H1 (cell line): ENCODE measurements around the gene TMPRSS3. TPM values are rescaled to one million over a fixed set of nuclear protein-coding genes. Genes with fewer than 3 reads are reported as not detected.

Experiments used
- CTCF ChIA-PET: fragments of 300-600 bp; sonication (Branson Sonifier 250); formaldehyde crosslinking; loops from one replicate; lab custom pipeline; 2021; ENCODE audit not compliant: partially characterized antibody; lab: Charles Lee
- POLR2A ChIA-PET: fragments of 300-600 bp; sonication (Branson Sonifier 250); formaldehyde crosslinking; loops from one replicate; lab custom pipeline; 2021; ENCODE audit warnings: inconsistent platforms; ENCODE audit not compliant: partially characterized antibody; lab: Charles Lee
- DNase-seq, 2 experiments: peaks; one replicate each; pipeline versions ENCODE4 v3.0.0 to v3.0.0-alpha.2; 2010 to 2022; ENCODE audit warnings: low spot score in 2 of 2, low read depth in 1 of 2, mixed read lengths in 1 of 2
- FAIRE-seq: peaks from 2 replicates; lab custom pipeline; 2011; peaks lifted over from hg19 to GRCh38; lab: Jason Lieb, UNC
- H2AFZ ChIP-seq: 2 replicates; pipeline ENCODE4 v1.8.1; 2012; ENCODE audit warnings: low read length, inconsistent platforms
- H2AK5ac ChIP-seq: 2 replicates; pipeline ENCODE4 v1.6.1; 2013; ENCODE audit warnings: low read depth, low read length
- H2BK120ac ChIP-seq: replicated peaks from 2 replicates; pipeline ENCODE3; 2013; ENCODE audit warnings: low read depth, low read length, inconsistent platforms
- H2BK12ac ChIP-seq: 2 replicates; pipeline ENCODE4 v1.6.1; 2013; ENCODE audit warnings: low read depth, low read length
- H2BK15ac ChIP-seq: 2 replicates; pipeline ENCODE4 v1.6.1; 2013; ENCODE audit warnings: low read length
- H2BK20ac ChIP-seq: 2 replicates; pipeline ENCODE4 v1.6.1; 2013; ENCODE audit warnings: low read length
- H2BK5ac ChIP-seq: 2 replicates; pipeline ENCODE4 v1.6.1; 2013; ENCODE audit warnings: low read depth, low read length
- H3K14ac ChIP-seq: 2 replicates; pipeline ENCODE4 v1.6.1; 2013; ENCODE audit warnings: inconsistent platforms; ENCODE audit not compliant: insufficient read length
- H3K18ac ChIP-seq: 2 replicates; pipeline ENCODE4 v1.6.1; 2013; ENCODE audit warnings: low read length; ENCODE audit errors: extremely low read depth
- H3K23ac ChIP-seq: 2 replicates; pipeline ENCODE4 v1.6.1; 2013; ENCODE audit warnings: inconsistent platforms; ENCODE audit not compliant: insufficient read length
- H3K23me2 ChIP-seq: 2 replicates; pipeline ENCODE4 v1.6.1; 2013; ENCODE audit warnings: low read depth, low read length
- H3K27ac ChIP-seq: 2 replicates; pipeline ENCODE4 v1.6.1; 2011; ENCODE audit warnings: low read depth, low read length, inconsistent platforms
- H3K27me3 ChIP-seq, 4 experiments: replicated peaks in 1 of 4; 1 replicate in 1 of 4; 2 replicates in 3 of 4; pipeline versions ENCODE4 v1.6.1 to v1.8.1; 2011 to 2013; ENCODE audit warnings: low read length in 3 of 4, mild to moderate bottlenecking in 3 of 4, inconsistent platforms in 2 of 4, mixed read lengths in 2 of 4, moderate library complexity in 1 of 4; ENCODE audit not compliant: control insufficient read depth in 3 of 4, insufficient read depth in 3 of 4; ENCODE audit errors: extremely low read depth in 1 of 4
- H3K36me3 ChIP-seq, 4 experiments: 2 replicates each; pipeline versions ENCODE4 v1.6.1 to v1.8.1; 2011 to 2013; ENCODE audit warnings: mild to moderate bottlenecking in 4 of 4, low read length in 3 of 4, moderate library complexity in 2 of 4, control low read depth in 1 of 4, inconsistent platforms in 1 of 4; ENCODE audit not compliant: insufficient read depth in 4 of 4, control insufficient read depth in 2 of 4
- H3K4ac ChIP-seq: replicated peaks from 2 replicates; pipeline ENCODE3; 2013; ENCODE audit warnings: low read length, low read depth, mixed read lengths, inconsistent platforms; ENCODE audit not compliant: insufficient read length
- H3K4me1 ChIP-seq, 4 experiments: replicated peaks in 1 of 4; 1 replicate in 1 of 4; 2 replicates in 3 of 4; pipeline versions ENCODE4 v1.6.1 to v1.8.1; 2011 to 2013; ENCODE audit warnings: low read length in 3 of 4, inconsistent platforms in 2 of 4, mixed read lengths in 1 of 4; ENCODE audit not compliant: insufficient read depth in 4 of 4, control insufficient read depth in 3 of 4
- H3K4me2 ChIP-seq, 2 experiments: 2 replicates each; pipeline versions ENCODE4 v1.6.1 to v1.8.1; 2011 to 2013; ENCODE audit warnings: low read depth in 2 of 2, low read length in 2 of 2, control low read depth in 1 of 2, inconsistent platforms in 1 of 2, mild to moderate bottlenecking in 1 of 2; ENCODE audit not compliant: insufficient read depth in 1 of 2
- H3K4me3 ChIP-seq, 4 experiments: fragments of 200-600, 300-600 bp in 1 of 4; sonication (generic), shearing (Covaris generic), sonication (Bioruptor Twin) in 1 of 4; 2 replicates each; pipeline versions ENCODE4 v1.5.1 to v1.8.1; 2011 to 2016; ENCODE audit warnings: low read length in 4 of 4, low read depth in 3 of 4, control low read depth in 2 of 4, inconsistent platforms in 2 of 4, mild to moderate bottlenecking in 2 of 4, mixed read lengths in 1 of 4, moderate library complexity in 1 of 4; ENCODE audit not compliant: insufficient read depth in 2 of 4; ENCODE audit errors: extremely low read depth in 1 of 4
- H3K56ac ChIP-seq: replicated peaks from 2 replicates; pipeline ENCODE3; 2013; ENCODE audit warnings: low read depth, mild to moderate bottlenecking, mixed read lengths, low read length, inconsistent platforms; ENCODE audit not compliant: insufficient read length
- H3K79me1 ChIP-seq: 2 replicates; pipeline ENCODE4 v1.6.1; 2013; ENCODE audit warnings: low read depth, low read length, control low read depth
- H3K79me2 ChIP-seq, 2 experiments: 2 replicates each; pipeline versions ENCODE4 v1.6.1 to v1.8.1; 2012 to 2013; ENCODE audit warnings: low read length in 2 of 2, mild to moderate bottlenecking in 2 of 2, inconsistent platforms in 1 of 2; ENCODE audit not compliant: insufficient read depth in 2 of 2, control insufficient read depth in 1 of 2
- H3K9ac ChIP-seq, 4 experiments: replicated peaks in 1 of 4; 1 replicate in 1 of 4; 2 replicates in 3 of 4; pipeline versions ENCODE4 v1.6.1 to v1.8.1; 2011 to 2013; ENCODE audit warnings: low read depth in 3 of 4, low read length in 3 of 4, control low read depth in 2 of 4, mild to moderate bottlenecking in 2 of 4, moderate library complexity in 2 of 4, inconsistent platforms in 1 of 4; ENCODE audit errors: extremely low read depth in 1 of 4
- H3K9me3 ChIP-seq, 2 experiments: 2 replicates each; pipeline versions ENCODE4 v1.6.1 to v1.8.1; 2012 to 2013; ENCODE audit warnings: mild to moderate bottlenecking in 2 of 2, moderate library complexity in 2 of 2, control low read depth in 1 of 2, inconsistent platforms in 1 of 2, low read depth in 1 of 2, low read length in 1 of 2, mixed read lengths in 1 of 2; ENCODE audit not compliant: insufficient read depth in 2 of 2
- H4K20me1 ChIP-seq, 2 experiments: replicated peaks in 1 of 2; 2 replicates each; pipeline versions ENCODE3 to v1.8.1; 2011 to 2013; ENCODE audit warnings: inconsistent platforms in 2 of 2, low read length in 2 of 2, mild to moderate bottlenecking in 1 of 2; ENCODE audit not compliant: insufficient read depth in 2 of 2, control insufficient read depth in 1 of 2
- H4K5ac ChIP-seq: 2 replicates; pipeline ENCODE4 v1.6.1; 2013; ENCODE audit warnings: low read length, low read depth, mixed read lengths, inconsistent platforms; ENCODE audit not compliant: insufficient read length
- H4K8ac ChIP-seq: 2 replicates; pipeline ENCODE4 v1.8.0; 2013; ENCODE audit warnings: mild to moderate bottlenecking, moderate library complexity, low read length, inconsistent platforms; ENCODE audit not compliant: insufficient read depth; ENCODE audit errors: extremely low read depth
- H4K91ac ChIP-seq: replicated peaks from 2 replicates; pipeline ENCODE3; 2013; ENCODE audit warnings: low read length, mixed read lengths, inconsistent platforms; ENCODE audit not compliant: insufficient read length
- SUZ12 ChIP-seq: fragments of 200-600 bp; sonication (generic); IDR thresholded peaks from 2 replicates; pipeline ENCODE4 v1.6.1; 2012; ENCODE audit warnings: mild to moderate bottlenecking, inconsistent platforms, low read length, moderate library complexity, mixed read lengths
- YY1 ChIP-seq: IDR thresholded peaks from 2 replicates; pipeline ENCODE4 v1.6.1; 2011; ENCODE audit warnings: low read depth, mild to moderate bottlenecking, low read length
- WGBS, 2 experiments: shearing (Covaris generic) in 1 of 2; methylation state at CpG; one replicate each; pipeline versions ENCODE4 v1.1.6 to v1.1.7; 2013 to 2015; ENCODE audit warnings: low lambda C conversion rate in 2 of 2, mixed read lengths in 2 of 2, inconsistent platforms in 1 of 2, low coverage in 1 of 2, missing lambda C conversion rate in 1 of 2; ENCODE audit not compliant: insufficient replicate concordance in 2 of 2, insufficient coverage in 1 of 2, insufficient read length in 1 of 2; ENCODE audit errors: extremely low coverage in 1 of 2, missing lambda C conversion rate in 1 of 2; 5-methylcytosine and 5-hydroxymethylcytosine counted together
- polyA plus RNA-seq, 7 experiments: library from polyadenylated mRNA; depleted of rRNA in 3 of 7; stranded (reverse) in 5 of 7; unstranded in 2 of 7; fragments of >200 nt in 5 of 7; fragments of 200-250 nt in 2 of 7; gene quantifications; 1 replicate in 5 of 7; 2 replicates in 1 of 7; 4 replicates in 1 of 7; pipeline versions ENCODE4 v1.2.1 to v1.2.3, GENCODE V29; 2011 to 2013; ENCODE audit warnings: missing spikeins in 2 of 7, mixed read lengths in 2 of 7
- total RNA-seq: library from RNA; stranded (reverse); fragmentation: NEBNext Ultra II Directional; extraction: Animal tissue kit (Norgen Biotek cat#: 25700); gene quantifications from 2 replicates; pipeline ENCODE4 v1.2.1, GENCODE V29; 2021
- TF ChIP-seq, protein P1 (sequence below): IDR thresholded peaks from 2 replicates; pipeline ENCODE4 v1.6.1; 2012; ENCODE audit warnings: inconsistent platforms

Gene TMPRSS3
- total and polyA plus RNA-seq, 2 of the 8 experiments (the other 6 are each of a cell fraction or from before 2014, with no cell fraction given), result 0.38 TPM; not detected in 1

DNA sequence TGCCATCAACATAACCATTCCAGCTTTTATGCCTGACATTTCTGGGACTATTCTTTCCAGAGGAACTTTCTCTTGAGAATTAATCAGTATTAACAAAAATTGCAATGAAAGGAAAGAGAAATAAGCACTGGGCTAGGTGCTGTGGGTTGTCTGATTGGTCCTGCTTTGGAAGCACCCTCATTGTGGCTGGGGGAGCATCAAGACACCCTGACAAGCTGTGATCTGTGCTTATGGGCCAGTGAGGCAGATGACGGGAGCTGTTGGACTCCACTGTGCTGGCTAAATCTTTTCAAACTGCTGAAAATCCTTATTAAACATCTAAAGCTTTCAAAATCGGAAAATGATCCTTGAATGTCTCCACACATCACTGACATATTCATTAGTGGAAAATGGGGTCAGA is 27.8 kb upstream of the TMPRSS3 start:
- Histone ChIP-seq H4K20me1 (no peaks in the 10 kb centered on the region), H3K23ac (no peak overlapping the region), H3K4me3 (no peak overlapping the region), H3K18ac (no peak overlapping the region), H2BK12ac (no peak overlapping the region), H3K56ac (no peak overlapping the region), H4K91ac (no peak overlapping the region), H3K14ac (no peak overlapping the region), H3K36me3 (no peaks in the 10 kb centered on the region), H2BK15ac (no peak overlapping the region), H4K8ac (no peak overlapping the region), H3K27me3 (no peaks in the 10 kb centered on the region; a peak in 1 of 7 replicates), H3K27ac (no peak overlapping the region), H2BK20ac (no peak overlapping the region), H3K79me1 (no peaks in the 10 kb centered on the region), H2AFZ (no peak overlapping the region), H3K9ac (no peak overlapping the region), H3K4me2 (no peak overlapping the region), H4K5ac (no peak overlapping the region), H2AK5ac (no peak overlapping the region), H3K9me3 (0 out of 4 replicates have a peak, but pooled peaks cover 0 to 2% of the 10 kb centered on the region in 2 experiments), H3K23me2 (no peaks in the 10 kb centered on the region), H3K4me1 (no peaks in the 10 kb centered on the region), H3K79me2 (no peaks in the 10 kb centered on the region), H2BK5ac (no peak overlapping the region), H3K4ac (no peak overlapping the region), H2BK120ac (no peak overlapping the region)
- no peak for FAIRE-seq
- 94% methylated on average over 2 of the region's 2 CpGs; no CpG with 5 or more reads in 1 of the 2 experiments for WGBS, 2 experiments
- CTCF ChIA-PET, result interaction anchor here (0.6 to 2.0 kb wide), 10 partner anchors 10 to 440 kb away, joined by 3 to 7 read pairs (median 3); no protein-coding TSS in a partner anchor
- DNase-seq, result no peak
- POLR2A ChIA-PET, result no interaction called here
- TF ChIP-seq YY1, result no peak
- TF ChIP-seq, protein P1, sequence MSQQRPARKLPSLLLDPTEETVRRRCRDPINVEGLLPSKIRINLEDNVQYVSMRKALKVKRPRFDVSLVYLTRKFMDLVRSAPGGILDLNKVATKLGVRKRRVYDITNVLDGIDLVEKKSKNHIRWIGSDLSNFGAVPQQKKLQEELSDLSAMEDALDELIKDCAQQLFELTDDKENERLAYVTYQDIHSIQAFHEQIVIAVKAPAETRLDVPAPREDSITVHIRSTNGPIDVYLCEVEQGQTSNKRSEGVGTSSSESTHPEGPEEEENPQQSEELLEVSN, result no peak
- TF ChIP-seq SUZ12, result no peak
